ENCODE measurements around the gene SNAPC1.

DNA sequence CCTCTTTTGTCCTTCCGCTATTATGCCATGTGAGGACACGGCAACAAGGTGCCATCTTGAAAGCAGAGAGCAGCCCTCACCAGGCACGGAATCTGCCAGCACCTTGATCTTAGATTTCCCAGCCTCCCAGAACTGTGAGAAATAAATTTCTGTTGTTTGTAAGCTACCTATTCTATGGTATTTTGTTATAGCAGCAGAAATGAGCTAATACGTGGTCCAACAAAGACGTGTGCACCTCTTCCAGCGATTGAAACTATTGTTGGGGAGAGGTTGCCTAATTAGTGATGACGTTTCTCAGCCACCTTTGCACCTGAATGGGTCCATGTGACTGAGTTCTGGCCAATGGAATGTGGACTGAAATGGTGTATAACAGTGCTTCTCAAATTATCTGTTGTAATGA is 2.3 kb upstream of the SNAPC1 start:
- TF ChIP-seq, protein P1, sequence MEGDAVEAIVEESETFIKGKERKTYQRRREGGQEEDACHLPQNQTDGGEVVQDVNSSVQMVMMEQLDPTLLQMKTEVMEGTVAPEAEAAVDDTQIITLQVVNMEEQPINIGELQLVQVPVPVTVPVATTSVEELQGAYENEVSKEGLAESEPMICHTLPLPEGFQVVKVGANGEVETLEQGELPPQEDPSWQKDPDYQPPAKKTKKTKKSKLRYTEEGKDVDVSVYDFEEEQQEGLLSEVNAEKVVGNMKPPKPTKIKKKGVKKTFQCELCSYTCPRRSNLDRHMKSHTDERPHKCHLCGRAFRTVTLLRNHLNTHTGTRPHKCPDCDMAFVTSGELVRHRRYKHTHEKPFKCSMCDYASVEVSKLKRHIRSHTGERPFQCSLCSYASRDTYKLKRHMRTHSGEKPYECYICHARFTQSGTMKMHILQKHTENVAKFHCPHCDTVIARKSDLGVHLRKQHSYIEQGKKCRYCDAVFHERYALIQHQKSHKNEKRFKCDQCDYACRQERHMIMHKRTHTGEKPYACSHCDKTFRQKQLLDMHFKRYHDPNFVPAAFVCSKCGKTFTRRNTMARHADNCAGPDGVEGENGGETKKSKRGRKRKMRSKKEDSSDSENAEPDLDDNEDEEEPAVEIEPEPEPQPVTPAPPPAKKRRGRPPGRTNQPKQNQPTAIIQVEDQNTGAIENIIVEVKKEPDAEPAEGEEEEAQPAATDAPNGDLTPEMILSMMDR (IDR thresholded peaks at IDR 0.05 in 4 of 5, conservative IDR thresholded peaks at IDR 0.05 in 1 of 5) = no peak
- no peak for TF ChIP-seq POLR2A (IDR thresholded peaks at IDR 0.05)
